H9 (cell line): ENCODE measurements around the gene PP2D1. TPM values are rescaled to one million over a fixed set of nuclear protein-coding genes. Genes with fewer than 3 reads are reported as not detected.
A peak's percentile ranks its signal among the peaks of the same experiment; 100 is the strongest.

ENCODE experiments used
- DNase-seq: peaks from one replicate; pipeline ENCODE4 v3.0.0-alpha.2; 2017
- H2AFZ ChIP-seq: one replicate; pipeline ENCODE4 v1.6.1; 2013; ENCODE audit warnings: mild to moderate bottlenecking, low read length, control low read depth, moderate library complexity
- H2AK5ac ChIP-seq: 2 replicates; pipeline ENCODE4 v1.6.1; 2013; ENCODE audit warnings: low read length, control low read depth, mixed read lengths; ENCODE audit not compliant: insufficient read length
- H2BK120ac ChIP-seq: one replicate; pipeline ENCODE4 v1.6.1; 2013; ENCODE audit warnings: low read depth, mild to moderate bottlenecking, low read length, control low read depth, inconsistent platforms; ENCODE audit not compliant: poor library complexity, severe bottlenecking
- H2BK12ac ChIP-seq: 2 replicates; pipeline ENCODE4 v1.6.1; 2013; ENCODE audit warnings: low read length, control low read depth, mixed read lengths, low read depth; ENCODE audit not compliant: insufficient read length
- H2BK15ac ChIP-seq: 2 replicates; pipeline ENCODE4 v1.6.1; 2013; ENCODE audit warnings: low read depth, low read length, control low read depth
- H2BK20ac ChIP-seq: one replicate; pipeline ENCODE4 v1.6.1; 2013; ENCODE audit warnings: low read depth, mild to moderate bottlenecking, low read length, control low read depth, inconsistent platforms; ENCODE audit not compliant: poor library complexity, severe bottlenecking
- H2BK5ac ChIP-seq: 2 replicates; pipeline ENCODE4 v1.6.1; 2013; ENCODE audit warnings: low read length, control low read depth, mixed read lengths; ENCODE audit not compliant: insufficient read length
- H3K14ac ChIP-seq: 2 replicates; pipeline ENCODE4 v1.6.1; 2013; ENCODE audit warnings: low read length, control low read depth; ENCODE audit not compliant: insufficient read depth
- H3K18ac ChIP-seq: 2 replicates; pipeline ENCODE4 v1.6.1; 2013; ENCODE audit warnings: low read depth, mild to moderate bottlenecking, mixed read lengths, low read length, control low read depth; ENCODE audit not compliant: insufficient read length
- H3K23ac ChIP-seq: 2 replicates; pipeline ENCODE4 v1.6.1; 2013; ENCODE audit warnings: low read length, control low read depth, mixed read lengths, low read depth; ENCODE audit not compliant: insufficient read length
- H3K23me2 ChIP-seq: 2 replicates; pipeline ENCODE4 v1.6.1; 2013; ENCODE audit warnings: low read depth, mild to moderate bottlenecking, mixed read lengths, low read length, control low read depth; ENCODE audit not compliant: insufficient read length, poor library complexity, severe bottlenecking
- H3K27ac ChIP-seq: 2 replicates; pipeline ENCODE4 v1.5.1; 2013; ENCODE audit warnings: low read length, control low read depth, mixed read lengths, low read depth; ENCODE audit not compliant: insufficient read length
- H3K27me3 ChIP-seq: 2 replicates; pipeline ENCODE4 v1.6.1; 2013; ENCODE audit warnings: low read length, control low read depth, inconsistent platforms; ENCODE audit not compliant: insufficient read depth
- H3K4ac ChIP-seq: 2 replicates; pipeline ENCODE4 v1.6.1; 2013; ENCODE audit warnings: low read depth, mild to moderate bottlenecking, control low read depth, inconsistent platforms, low read length, moderate library complexity
- H3K4me1 ChIP-seq: 2 replicates; pipeline ENCODE4 v1.6.1; 2013; ENCODE audit warnings: low read length, control low read depth, inconsistent platforms; ENCODE audit not compliant: insufficient read depth
- H3K4me2 ChIP-seq: 2 replicates; pipeline ENCODE4 v1.6.1; 2013; ENCODE audit warnings: low read length, control low read depth, mixed read lengths; ENCODE audit not compliant: insufficient read length, insufficient read depth
- H3K56ac ChIP-seq: 2 replicates; pipeline ENCODE4 v1.6.1; 2013; ENCODE audit warnings: low read depth, mild to moderate bottlenecking, mixed read lengths, low read length, control low read depth; ENCODE audit not compliant: insufficient read length
- H3K79me1 ChIP-seq: 2 replicates; pipeline ENCODE4 v1.6.1; 2013; ENCODE audit warnings: low read depth, mild to moderate bottlenecking, moderate library complexity, low read length, control low read depth, inconsistent platforms; ENCODE audit not compliant: insufficient read depth, poor library complexity, severe bottlenecking
- H3K79me2 ChIP-seq: 2 replicates; pipeline ENCODE4 v1.6.1; 2013; ENCODE audit warnings: low read length, control low read depth, inconsistent platforms; ENCODE audit not compliant: insufficient read depth
- H3K9ac ChIP-seq: 2 replicates; pipeline ENCODE4 v1.6.1; 2013; ENCODE audit warnings: low read length, control low read depth, mixed read lengths; ENCODE audit not compliant: insufficient read length; ENCODE audit errors: extremely low read depth
- H3K9me3 ChIP-seq: one replicate; pipeline ENCODE4 v1.6.1; 2013; ENCODE audit warnings: low read depth, low read length, inconsistent platforms; ENCODE audit not compliant: control insufficient read depth
- H3T11ph ChIP-seq: one replicate; pipeline ENCODE4 v1.6.1; 2013; ENCODE audit warnings: mild to moderate bottlenecking, low read length, control low read depth, inconsistent platforms
- H4K20me1 ChIP-seq: one replicate; pipeline ENCODE4 v1.6.1; 2013; ENCODE audit not compliant: control insufficient read depth, insufficient read length, insufficient read depth
- H4K5ac ChIP-seq: 2 replicates; pipeline ENCODE4 v1.6.1; 2013; ENCODE audit warnings: low read depth, mild to moderate bottlenecking, mixed read lengths, low read length, control low read depth; ENCODE audit not compliant: insufficient read length
- H4K8ac ChIP-seq: replicated peaks from 2 replicates; pipeline ENCODE4 v1.6.1; 2013; ENCODE audit warnings: low read length, control low read depth, mixed read lengths, low read depth; ENCODE audit not compliant: insufficient read length
- H4K91ac ChIP-seq: 2 replicates; pipeline ENCODE4 v1.6.1; 2013; ENCODE audit warnings: low read depth, mild to moderate bottlenecking, moderate library complexity, mixed read lengths, low read length, control low read depth; ENCODE audit not compliant: insufficient read length
- H3K27ac Mint-ChIP-seq, 3 experiments: 2 replicates in 2 of 3; 3 replicates in 1 of 3; pipeline ENCODE4 v1.8.0; 2020 to 2021; ENCODE audit warnings: mixed read lengths in 3 of 3, mild to moderate bottlenecking in 1 of 3, moderate library complexity in 1 of 3
- H3K27me3 Mint-ChIP-seq: 2 replicates; pipeline ENCODE4 v1.8.0; 2021; ENCODE audit warnings: low read depth, mild to moderate bottlenecking, moderate library complexity, mixed read lengths
- H3K36me3 Mint-ChIP-seq, 3 experiments: 2 replicates in 2 of 3; 3 replicates in 1 of 3; pipeline ENCODE4 v1.8.0; 2020 to 2021; ENCODE audit warnings: low read depth in 3 of 3, mixed read lengths in 3 of 3; ENCODE audit not compliant: insufficient read depth in 1 of 3
- H3K4me1 Mint-ChIP-seq, 2 experiments: 2 replicates each; pipeline ENCODE4 v1.8.0; 2020; ENCODE audit warnings: mixed read lengths in 2 of 2
- H3K4me3 Mint-ChIP-seq, 2 experiments: 2 replicates in 1 of 2; 3 replicates in 1 of 2; pipeline ENCODE4 v1.8.0; 2020 to 2021; ENCODE audit warnings: mild to moderate bottlenecking in 2 of 2, mixed read lengths in 2 of 2, moderate library complexity in 1 of 2
- H3K9me3 Mint-ChIP-seq, 2 experiments: 2 replicates in 1 of 2; 3 replicates in 1 of 2; pipeline ENCODE4 v1.8.0; 2020; ENCODE audit warnings: mild to moderate bottlenecking in 2 of 2, mixed read lengths in 2 of 2, moderate library complexity in 1 of 2
- WGBS: extraction: QIAGEN DNeasy Blood & Tissue Kit; methylation state at CpG from one replicate; pipeline ENCODE4 v1.1.7; 2013; ENCODE audit warnings: missing lambda C conversion rate, low lambda C conversion rate, mixed read lengths; ENCODE audit not compliant: insufficient read length; ENCODE audit errors: extremely low coverage; 5-methylcytosine and 5-hydroxymethylcytosine counted together
- total RNA-seq: library from RNA; stranded (reverse); gene quantifications from 2 replicates; pipeline ENCODE4 v1.2.1, GENCODE V29; 2021
- TF ChIP-seq, protein P1 (sequence below): fragments of 200-600 bp; sonication (generic); conservative IDR thresholded peaks from 3 replicates; pipeline ENCODE4 v1.8.0; 2021; ENCODE audit warnings: antibody characterized with exemption, mild to moderate bottlenecking

Gene PP2D1
- total RNA-seq, 1 experiment from 2014 or later = not detected

DNA sequence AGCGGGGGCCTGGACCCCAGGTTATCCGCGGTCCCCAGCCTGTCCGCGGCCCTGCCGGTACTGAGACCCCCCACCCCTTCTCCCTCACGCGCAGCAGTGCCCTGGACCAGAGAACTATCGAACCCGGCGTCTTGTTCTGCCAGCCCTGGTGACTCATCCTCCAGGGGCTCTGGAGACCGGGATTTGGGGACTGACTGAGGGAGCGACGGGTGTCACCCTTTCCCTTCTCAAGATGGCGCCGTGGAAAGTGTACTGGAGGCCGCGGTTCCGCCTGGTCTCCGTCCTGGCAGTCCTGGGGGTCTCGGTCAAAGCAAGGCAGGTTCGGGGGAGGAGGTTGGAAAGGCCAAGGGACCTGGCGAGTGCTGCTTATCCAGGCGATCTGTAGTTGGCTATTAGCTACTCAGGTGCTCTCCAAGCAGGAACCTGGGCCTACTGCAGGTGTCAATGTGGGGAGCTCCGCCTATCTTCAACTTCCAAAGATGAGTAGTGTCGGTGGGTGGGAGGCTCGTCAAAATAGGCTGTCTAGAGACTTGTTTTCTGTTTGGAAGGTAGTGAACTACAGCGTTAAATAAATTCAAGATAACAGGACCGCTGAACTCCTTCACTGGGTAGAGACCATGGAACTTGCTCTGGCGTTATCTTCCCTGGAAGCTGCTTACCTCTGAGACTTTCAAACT is 64.4 kb downstream of the PP2D1 start:
- peak overlapping the region; percentile 91 for H3K18ac ChIP-seq
- H3K27ac ChIP-seq = peak overlapping the region; percentile 30
- no peaks in the 10 kb centered on the region for H3K9me3 ChIP-seq
- no peaks in the 10 kb centered on the region; the same call in 1 of the 2 replicates for H3K4me1 ChIP-seq
- no peak overlapping the region for H2BK15ac ChIP-seq
- WGBS = no CpG with 5 or more reads among the region's 30 CpGs
- TF ChIP-seq, protein P1, sequence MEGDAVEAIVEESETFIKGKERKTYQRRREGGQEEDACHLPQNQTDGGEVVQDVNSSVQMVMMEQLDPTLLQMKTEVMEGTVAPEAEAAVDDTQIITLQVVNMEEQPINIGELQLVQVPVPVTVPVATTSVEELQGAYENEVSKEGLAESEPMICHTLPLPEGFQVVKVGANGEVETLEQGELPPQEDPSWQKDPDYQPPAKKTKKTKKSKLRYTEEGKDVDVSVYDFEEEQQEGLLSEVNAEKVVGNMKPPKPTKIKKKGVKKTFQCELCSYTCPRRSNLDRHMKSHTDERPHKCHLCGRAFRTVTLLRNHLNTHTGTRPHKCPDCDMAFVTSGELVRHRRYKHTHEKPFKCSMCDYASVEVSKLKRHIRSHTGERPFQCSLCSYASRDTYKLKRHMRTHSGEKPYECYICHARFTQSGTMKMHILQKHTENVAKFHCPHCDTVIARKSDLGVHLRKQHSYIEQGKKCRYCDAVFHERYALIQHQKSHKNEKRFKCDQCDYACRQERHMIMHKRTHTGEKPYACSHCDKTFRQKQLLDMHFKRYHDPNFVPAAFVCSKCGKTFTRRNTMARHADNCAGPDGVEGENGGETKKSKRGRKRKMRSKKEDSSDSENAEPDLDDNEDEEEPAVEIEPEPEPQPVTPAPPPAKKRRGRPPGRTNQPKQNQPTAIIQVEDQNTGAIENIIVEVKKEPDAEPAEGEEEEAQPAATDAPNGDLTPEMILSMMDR = no peak
- H3K27me3 ChIP-seq = no peaks in the 10 kb centered on the region
- H3K56ac ChIP-seq = no peak overlapping the region
- no peak overlapping the region for H2BK20ac ChIP-seq
- Mint-ChIP-seq H3K27me3 (no peaks in the 10 kb centered on the region; the same call in 1 of the 2 replicates), H3K36me3 (peaks cover 9 to 34% (median 22%) of the 10 kb centered on the region in 3 experiments), H3K27ac (peak overlapping the region; percentile 95 to 100 (median 100)), H3K4me1 (peaks cover 33 to 40% of the 10 kb centered on the region in 2 experiments), H3K4me3 (peak overlapping the region; percentile 99), H3K9me3 (peaks cover 2 to 3% of the 10 kb centered on the region in 2 experiments; a peak in 2 of 5 replicates)
- DNase-seq = peak; percentile 58
- no peaks in the 10 kb centered on the region for H3K79me1 ChIP-seq
- H2BK5ac ChIP-seq = no peak overlapping the region
- H3K4me2 ChIP-seq = peak overlapping the region; percentile 82
- H4K8ac ChIP-seq = no peak overlapping the region
- H4K5ac ChIP-seq = no peak overlapping the region
- H2BK120ac ChIP-seq = no peak overlapping the region
- H3K9ac ChIP-seq = peak overlapping the region; percentile 72
- peaks cover 4% of the 10 kb centered on the region for H3K23me2 ChIP-seq
- H3K23ac ChIP-seq = no peak overlapping the region
- peaks cover 28% of the 10 kb centered on the region; the same call in 1 of the 2 replicates for H3K79me2 ChIP-seq
- no peak overlapping the region for H3T11ph ChIP-seq
- no peak overlapping the region for H2BK12ac ChIP-seq
- peaks cover 5% of the 10 kb centered on the region for H4K20me1 ChIP-seq
- H3K14ac ChIP-seq = peak overlapping the region; percentile 97
- H3K4ac ChIP-seq = no peak overlapping the region
- H2AFZ ChIP-seq = no peak overlapping the region
- H4K91ac ChIP-seq = peak overlapping the region; percentile 48
- H2AK5ac ChIP-seq = no peak overlapping the region
